HuH-7.5 (cell line): ENCODE results near the gene KHNYN.
A peak's percentile ranks its signal among the peaks of the same experiment; 100 is the strongest.

ENCODE experiments used
- DNase-seq: peaks from one replicate; pipeline ENCODE4 v3.0.0; 2011; ENCODE audit warnings: low spot score

KHNYN gene

GRCh38 chr14:24422694-24423601 is 6.8 kb upstream of the KHNYN start:
- DNase-seq, result no peak

DNA sequence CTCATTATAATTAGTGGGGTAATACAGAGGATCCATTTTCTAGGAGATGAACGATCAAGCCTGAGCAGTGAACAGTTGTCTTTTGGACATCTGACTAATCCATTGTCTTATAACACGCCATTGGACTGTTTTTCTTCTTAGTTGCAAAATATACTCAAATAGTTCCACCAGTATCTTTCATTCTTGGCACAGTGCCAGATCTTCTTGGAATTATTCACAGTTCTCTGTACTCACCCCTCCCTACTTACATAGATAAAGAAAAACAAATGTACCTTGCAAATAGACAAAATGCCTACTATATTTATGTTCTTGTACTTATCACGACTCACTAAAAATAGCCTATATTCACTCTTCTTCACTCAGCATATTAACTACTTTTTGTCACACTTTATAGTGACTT is 4.0 kb upstream of the KHNYN start:
- no peak for DNase-seq

- DNase-seq, result no peak
Observed at GRCh38 chr14:24426150-24426911, 3.4 kb upstream of the KHNYN start.

DNA sequence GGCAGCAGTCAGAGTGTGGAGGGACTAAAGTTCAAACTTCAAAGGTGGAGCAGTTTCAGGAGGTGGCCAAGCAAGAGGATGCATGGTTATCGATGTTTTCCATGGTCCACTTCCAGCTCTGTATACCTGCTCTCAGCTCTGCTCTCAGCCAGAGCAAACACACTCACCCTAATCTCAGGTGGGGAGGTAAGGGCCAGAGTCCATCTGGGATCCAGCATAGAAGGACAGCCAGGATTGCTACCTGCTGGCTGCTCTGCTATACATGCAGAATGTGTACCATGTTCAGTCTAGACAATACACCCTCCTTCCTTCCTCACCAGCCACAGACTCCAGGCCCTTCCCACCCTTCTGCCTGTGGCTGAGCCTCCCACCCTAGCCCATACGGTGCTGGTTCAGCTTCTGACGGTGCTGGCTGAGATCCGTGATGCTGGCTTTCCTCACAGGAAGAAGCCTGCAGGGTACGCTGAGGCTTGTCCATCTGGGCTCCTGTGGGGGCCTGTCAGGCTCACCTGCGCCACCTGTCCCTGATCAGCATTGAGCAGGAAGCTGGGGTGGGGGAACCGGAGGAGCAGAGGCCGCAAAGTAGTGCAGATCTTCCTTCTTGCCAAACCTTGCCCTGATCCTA is 2.7 kb upstream of the KHNYN start:
- DNase-seq, result peak; percentile 61

DNA sequence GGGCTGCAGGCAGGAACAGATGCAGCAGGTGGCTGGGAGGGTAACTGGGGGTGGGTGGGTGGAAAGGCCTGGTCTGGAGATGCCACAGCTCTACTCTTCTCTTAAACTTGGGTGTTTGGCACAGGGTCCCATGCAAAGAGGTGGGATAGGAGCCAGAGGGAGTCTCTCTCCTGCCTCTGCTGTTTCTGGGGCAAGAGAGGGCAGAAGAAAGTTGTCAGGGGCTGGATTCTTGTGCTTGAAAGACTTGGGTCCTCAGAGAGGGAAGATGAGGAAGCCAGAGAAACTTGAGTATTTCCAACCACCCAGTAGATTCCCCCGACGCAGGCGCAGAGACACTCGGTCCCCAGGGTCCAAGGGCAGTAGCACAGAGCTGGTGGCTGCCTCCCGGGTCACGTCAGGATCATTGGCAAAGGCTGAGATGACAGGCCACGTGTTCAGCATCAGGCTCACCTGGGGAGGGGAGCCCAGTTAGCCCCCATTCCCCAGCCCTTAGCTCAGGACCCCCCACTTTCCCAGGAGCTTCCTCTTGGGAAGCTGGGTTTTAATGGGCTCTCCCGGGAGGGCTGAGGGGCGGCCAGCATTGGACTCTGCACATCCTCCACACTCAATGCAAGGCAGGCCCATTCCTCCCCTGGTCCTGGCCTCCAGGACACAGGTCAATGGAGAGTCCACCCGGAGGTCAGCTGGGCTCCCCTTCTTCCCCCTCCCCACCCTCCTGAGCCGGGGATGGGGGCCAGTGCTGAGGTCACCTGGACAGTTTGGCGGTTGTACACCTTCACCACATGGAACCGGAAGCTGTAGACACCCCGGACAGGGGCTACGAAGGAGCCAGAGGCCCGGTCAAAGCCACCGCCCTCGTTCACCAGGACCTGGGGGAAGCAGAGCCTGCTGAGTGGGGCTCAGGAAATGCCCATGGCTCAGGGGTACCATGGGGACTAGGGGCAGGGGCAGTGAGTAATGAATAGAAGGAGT is 1.9 kb upstream of the KHNYN start:
- DNase-seq, result no peak

- DNase-seq, result no peak
Observed at GRCh38 chr14:24428628-24429394, 943 bp upstream of the KHNYN start.

- DNase-seq, result peak; percentile 85
Observed at GRCh38 chr14:24430143-24430681, 458 bp downstream of the KHNYN start.

- DNase-seq, result no peak
Observed at GRCh38 chr14:24430682-24431568, 1.2 kb downstream of the KHNYN start.

DNA sequence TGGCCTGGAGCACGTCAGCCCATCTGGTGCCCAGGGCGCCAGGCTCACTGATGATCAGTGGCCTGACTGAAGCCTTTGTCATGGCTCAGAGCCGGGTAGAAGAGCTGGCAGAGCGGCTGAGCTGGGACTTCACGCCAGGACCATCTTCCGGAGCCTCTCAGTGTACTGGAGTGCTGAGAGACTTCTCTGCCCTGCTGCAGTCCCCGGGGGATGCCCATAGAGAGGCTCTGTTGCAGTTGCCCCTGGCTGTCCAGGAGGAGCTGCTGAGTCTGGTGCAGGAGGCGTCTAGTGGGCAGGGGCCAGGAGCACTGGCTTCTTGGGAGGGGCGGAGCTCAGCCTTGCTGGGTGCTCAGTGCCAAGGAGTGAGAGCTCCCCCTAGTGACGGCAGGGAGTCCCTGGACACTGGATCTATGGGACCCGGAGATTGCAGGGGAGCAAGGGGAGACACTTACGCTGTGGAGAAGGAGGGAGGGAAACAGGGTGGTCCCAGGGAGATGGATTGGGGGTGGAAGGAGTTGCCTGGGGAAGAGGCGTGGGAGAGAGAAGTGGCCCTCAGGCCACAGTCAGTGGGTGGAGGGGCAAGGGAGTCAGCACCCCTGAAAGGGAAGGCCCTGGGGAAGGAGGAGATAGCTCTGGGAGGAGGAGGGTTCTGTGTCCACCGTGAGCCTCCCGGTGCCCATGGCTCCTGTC is 2.0 kb downstream of the KHNYN start:
- peak; percentile 93 for DNase-seq

DNA sequence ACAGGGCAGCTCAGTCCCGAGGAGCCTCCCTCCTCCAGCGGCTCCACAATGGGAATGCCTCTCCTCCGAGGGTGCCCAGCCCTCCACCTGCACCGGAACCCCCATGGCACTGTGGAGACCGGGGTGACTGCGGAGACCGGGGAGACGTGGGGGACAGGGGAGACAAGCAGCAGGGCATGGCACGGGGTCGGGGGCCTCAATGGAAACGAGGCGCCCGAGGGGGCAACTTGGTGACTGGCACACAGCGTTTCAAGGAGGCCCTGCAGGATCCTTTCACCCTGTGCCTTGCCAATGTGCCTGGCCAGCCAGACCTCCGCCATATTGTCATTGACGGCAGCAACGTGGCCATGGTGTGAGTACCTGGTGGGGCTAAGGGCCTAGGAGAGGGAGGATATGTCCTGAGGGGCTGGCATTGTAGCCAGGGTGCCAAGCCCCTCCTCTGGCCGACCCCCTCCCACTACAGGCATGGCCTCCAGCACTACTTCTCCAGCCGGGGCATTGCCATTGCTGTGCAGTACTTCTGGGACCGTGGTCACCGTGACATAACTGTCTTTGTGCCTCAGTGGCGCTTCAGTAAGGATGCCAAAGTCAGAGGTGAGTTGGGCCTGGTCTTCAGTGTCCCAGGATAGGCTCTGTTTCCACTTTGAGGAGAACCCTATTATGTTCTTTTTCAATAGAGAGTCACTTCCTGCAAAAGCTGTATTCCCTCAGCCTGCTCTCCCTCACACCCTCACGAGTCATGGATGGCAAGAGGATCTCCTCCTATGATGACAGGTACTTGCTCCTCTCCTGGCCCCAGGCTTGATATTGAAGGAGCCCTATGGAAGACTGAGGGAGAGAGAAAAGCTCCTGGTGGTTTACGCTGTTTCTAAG is 2.7 kb downstream of the KHNYN start:
- no peak for DNase-seq

DNA sequence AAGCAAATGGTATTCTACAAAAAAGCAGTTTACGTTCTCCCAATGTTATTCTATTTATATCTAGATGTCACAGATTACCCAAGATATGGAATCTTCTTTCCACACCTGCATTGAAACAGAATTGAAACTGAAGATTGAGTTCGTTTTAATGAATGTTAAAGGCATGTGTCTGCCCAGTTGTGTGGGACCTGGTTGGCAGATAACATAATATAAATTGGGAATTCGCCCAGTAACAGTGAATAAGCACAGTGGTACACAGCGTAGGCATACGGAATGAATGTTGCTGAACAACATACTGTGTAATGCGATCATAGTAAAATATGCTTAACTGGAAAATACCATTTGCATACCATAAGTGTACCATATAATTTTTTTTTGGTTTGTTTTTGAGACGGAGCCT is 4.3 kb downstream of the KHNYN start:
- DNase-seq, result no peak

GRCh38 chr14:24434676-24435075 is 4.9 kb downstream of the KHNYN start:
- DNase-seq, result no peak

- no peak for DNase-seq
Observed at GRCh38 chr14:24435192-24435810, 5.5 kb downstream of the KHNYN start.

- DNase-seq, result no peak
Observed at GRCh38 chr14:24435998-24436354, 6.2 kb downstream of the KHNYN start.

GRCh38 chr14:24436355-24437019 is 6.7 kb downstream of the KHNYN start:
- DNase-seq, result peak; percentile 67

DNA sequence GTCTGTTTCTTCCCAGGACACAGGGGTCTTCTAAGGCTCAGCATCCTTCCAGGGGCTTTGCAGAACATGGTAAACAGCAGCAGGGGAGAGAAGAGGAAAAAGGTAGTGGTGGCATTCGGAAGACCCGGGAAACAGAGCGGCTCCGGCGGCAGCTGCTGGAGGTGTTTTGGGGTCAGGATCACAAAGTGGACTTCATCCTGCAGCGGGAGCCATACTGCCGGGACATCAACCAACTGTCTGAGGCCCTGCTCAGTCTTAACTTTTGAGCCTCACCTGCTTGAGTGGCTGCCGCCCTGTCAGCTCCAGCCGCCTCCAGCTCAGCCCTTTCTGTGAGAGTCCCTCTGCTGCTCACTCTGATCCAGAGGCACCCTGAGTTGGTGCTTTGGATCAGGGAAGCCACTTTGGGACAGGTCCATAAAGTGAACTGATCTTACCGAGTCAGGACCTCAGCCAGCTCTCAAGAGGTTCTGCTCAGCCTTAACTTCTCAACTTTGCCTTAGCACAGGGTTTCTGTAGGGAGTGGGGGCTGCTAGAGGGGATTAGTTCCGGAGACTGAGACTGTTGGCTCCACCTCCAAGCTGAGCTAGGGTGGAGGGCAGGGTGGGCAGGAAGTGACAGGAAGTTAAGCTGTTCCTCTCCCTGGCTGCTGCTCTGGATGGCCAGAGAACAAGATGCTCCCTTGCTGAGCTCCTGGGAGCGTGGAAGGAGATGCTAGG is 7.4 kb downstream of the KHNYN start:
- no peak for DNase-seq
